T-helper 9 cell (primary cell): ENCODE results near the gene CSF2.
A peak's percentile ranks its signal among the peaks of the same experiment; 100 is the strongest.

Experiments
- DNase-seq: peaks from one replicate; pipeline ENCODE4 v3.0.0-alpha.2; 2020

CSF2 gene

GRCh38 chr5:132055441-132055807, 18.2 kb upstream of the CSF2 start:
- DNase-seq = no peak

- peak; percentile 57 for DNase-seq
Measured at GRCh38 chr5:132055808-132056609, 17.6 kb upstream of the CSF2 start.

GRCh38 chr5:132056610-132057497, 16.7 kb upstream of the CSF2 start:
- DNase-seq = no peak

GRCh38 chr5:132057498-132058255, 15.9 kb upstream of the CSF2 start:
- DNase-seq = no peak

GRCh38 chr5:132058646-132059042, 14.9 kb upstream of the CSF2 start:
- no peak for DNase-seq

GRCh38 chr5:132059043-132059695, 14.4 kb upstream of the CSF2 start:
- peak; percentile 30 for DNase-seq

- DNase-seq = no peak
Measured at GRCh38 chr5:132059696-132060500, 13.7 kb upstream of the CSF2 start.

- DNase-seq = no peak
Measured at GRCh38 chr5:132060501-132061161, 13.0 kb upstream of the CSF2 start, which contains the start of gene IL3. Gene IL3, plus strand, starts transcription at chr5:132060655. Its CDS starts 52 bp downstream, at chr5:132060707.

- peak; percentile 80 for DNase-seq
Measured at GRCh38 chr5:132063090-132063911, 10.3 kb upstream of the CSF2 start.

GRCh38 chr5:132064140-132064539, 9.4 kb upstream of the CSF2 start:
- DNase-seq = no peak

- peak; percentile 79 for DNase-seq
Measured at GRCh38 chr5:132064738-132065331, 8.8 kb upstream of the CSF2 start.

GRCh38 chr5:132065351-132065937, 8.1 kb upstream of the CSF2 start:
- DNase-seq = peak; percentile 37

GRCh38 chr5:132065951-132066701, 7.5 kb upstream of the CSF2 start:
- no peak for DNase-seq

- no peak for DNase-seq
Measured at GRCh38 chr5:132066871-132067270, 6.7 kb upstream of the CSF2 start.

- no peak for DNase-seq
Measured at GRCh38 chr5:132067451-132067850, 6.1 kb upstream of the CSF2 start.

- no peak for DNase-seq
Measured at GRCh38 chr5:132067941-132068808, 5.4 kb upstream of the CSF2 start.

GRCh38 chr5:132069561-132069960, 4.0 kb upstream of the CSF2 start:
- no peak for DNase-seq
